Fibroblast of mammary gland (primary cell): ENCODE data around the gene TPTE2.
A peak's percentile ranks its signal among the peaks of the same experiment; 100 is the strongest.

Experiments used
- DNase-seq: peaks from one replicate; pipeline ENCODE4 v3.0.0-alpha.2; 2010; ENCODE audit warnings: low read depth
- H3K4me3 ChIP-seq: 2 replicates; pipeline ENCODE4 v1.5.1; 2011; ENCODE audit warnings: low read depth, mild to moderate bottlenecking, low read length, moderate library complexity; ENCODE audit not compliant: control insufficient read depth
- TF ChIP-seq, protein P1 (sequence below): conservative IDR thresholded peaks from 2 replicates; pipeline ENCODE4 v1.5.1; 2011; ENCODE audit warnings: low read depth, low read length, inconsistent platforms; ENCODE audit not compliant: control insufficient read depth, insufficient read depth

Gene TPTE2

DNA sequence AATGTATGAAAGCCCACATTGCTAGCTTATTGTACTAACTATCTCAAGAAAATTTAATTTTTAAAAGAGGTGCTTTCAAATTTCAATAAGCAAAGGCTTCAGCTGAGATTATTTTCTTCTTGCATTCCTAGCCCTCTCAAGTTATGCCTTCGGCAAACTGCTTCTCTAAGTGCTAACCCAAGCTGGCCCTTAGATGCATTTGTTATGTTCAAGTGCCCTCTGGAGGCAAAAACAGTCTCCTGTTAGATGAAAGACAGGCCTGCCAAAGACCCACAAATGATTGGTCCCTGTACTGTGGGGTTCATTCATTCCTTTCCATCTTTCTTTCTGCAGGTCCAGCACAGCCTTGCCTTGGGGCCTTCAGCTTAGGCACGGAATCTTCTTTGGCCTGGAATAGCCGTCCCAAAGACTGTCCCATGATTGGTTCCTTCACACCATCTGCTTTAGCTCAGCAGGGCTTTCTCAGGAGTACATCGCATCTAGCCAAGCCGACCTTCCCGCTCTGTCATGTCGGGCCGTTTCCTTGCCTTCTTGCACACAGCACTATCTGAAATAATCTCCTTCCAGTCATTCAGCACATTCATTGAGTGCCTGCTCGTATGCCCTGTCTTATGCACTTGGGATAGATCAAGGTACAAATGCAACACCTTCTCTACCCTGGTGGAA is 26.4 kb upstream of the TPTE2 start:
- no peak overlapping the region for H3K4me3 ChIP-seq
- TF ChIP-seq, protein P1, sequence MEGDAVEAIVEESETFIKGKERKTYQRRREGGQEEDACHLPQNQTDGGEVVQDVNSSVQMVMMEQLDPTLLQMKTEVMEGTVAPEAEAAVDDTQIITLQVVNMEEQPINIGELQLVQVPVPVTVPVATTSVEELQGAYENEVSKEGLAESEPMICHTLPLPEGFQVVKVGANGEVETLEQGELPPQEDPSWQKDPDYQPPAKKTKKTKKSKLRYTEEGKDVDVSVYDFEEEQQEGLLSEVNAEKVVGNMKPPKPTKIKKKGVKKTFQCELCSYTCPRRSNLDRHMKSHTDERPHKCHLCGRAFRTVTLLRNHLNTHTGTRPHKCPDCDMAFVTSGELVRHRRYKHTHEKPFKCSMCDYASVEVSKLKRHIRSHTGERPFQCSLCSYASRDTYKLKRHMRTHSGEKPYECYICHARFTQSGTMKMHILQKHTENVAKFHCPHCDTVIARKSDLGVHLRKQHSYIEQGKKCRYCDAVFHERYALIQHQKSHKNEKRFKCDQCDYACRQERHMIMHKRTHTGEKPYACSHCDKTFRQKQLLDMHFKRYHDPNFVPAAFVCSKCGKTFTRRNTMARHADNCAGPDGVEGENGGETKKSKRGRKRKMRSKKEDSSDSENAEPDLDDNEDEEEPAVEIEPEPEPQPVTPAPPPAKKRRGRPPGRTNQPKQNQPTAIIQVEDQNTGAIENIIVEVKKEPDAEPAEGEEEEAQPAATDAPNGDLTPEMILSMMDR = peak; percentile 44
- peak; percentile 57 for DNase-seq

DNA sequence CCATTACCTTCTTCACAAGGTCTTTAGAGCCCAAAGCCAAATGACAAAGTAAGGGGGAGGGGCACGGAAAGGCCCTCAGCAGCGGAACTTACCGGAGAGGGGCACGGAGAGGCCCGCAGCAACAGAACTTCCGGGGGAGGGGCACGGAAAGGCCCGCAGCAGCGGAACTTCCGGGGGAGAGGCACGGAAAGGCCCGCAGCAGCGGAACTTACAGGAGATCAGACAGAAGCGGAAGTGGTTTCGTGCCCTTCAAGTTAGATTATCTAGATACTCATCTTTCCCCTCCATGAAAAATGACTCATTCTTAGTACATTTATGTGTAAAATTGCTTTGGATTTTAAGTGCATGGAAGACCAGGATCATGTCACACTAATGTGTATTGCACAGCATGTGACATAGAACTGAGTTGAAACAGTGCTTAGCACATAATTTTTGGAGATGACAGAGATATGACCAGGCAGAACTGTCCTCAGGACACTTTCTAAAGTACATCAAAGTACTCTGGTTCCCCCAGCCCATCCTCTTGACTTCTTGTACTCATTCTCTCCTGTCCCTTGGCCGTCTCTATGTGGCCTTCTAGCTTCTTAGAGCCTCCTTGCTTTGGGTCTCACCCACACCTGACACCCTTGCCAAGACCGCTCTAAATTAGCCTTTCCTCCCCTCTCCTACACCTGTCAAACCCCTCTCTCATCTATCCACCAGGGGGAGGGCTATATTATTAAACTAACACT is 25.7 kb upstream of the TPTE2 start:
- TF ChIP-seq, protein P1 = no peak
- H3K4me3 ChIP-seq = peak overlapping the region; percentile 15
- peak; percentile 47 for DNase-seq

DNA sequence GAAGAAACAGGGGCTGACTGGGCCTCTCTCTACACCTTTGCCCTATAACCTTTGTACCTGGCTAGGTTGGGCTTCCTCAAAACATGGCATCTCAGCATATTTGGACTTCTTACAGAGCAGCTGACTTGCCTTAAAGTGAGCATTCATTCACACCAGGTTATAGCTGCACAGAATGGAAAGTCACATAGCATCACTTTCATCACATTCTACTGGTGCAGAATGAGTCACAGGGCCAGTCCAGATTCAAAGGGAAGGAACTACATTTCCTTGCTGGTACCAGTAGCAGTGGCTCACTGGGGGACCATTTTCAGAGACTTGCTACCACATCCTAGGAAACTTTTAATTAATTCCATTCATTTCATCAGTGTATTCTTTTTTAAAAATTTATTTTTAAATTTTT is 20.3 kb upstream of the TPTE2 start:
- TF ChIP-seq, protein P1 = no peak
- no peak for DNase-seq
- H3K4me3 ChIP-seq = no peak overlapping the region

DNA sequence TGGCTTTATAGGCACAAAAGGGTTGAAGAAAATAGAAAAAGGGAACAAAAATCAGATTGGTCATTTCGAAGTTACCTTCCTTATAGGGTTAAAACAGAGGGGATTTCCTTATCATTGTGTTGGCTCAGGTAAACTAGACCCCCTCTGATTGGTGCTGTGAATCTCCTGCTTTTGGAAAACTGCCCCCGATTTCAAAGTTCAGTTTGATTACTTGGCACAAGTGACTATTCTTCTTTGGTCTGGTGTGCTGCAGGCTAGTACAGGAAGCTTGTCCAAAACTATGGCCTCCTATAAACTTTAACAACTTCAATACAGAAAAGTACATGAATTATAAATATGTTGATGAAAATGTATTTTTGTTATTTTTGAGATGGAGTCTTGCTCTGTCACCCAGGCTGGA is 13.9 kb upstream of the TPTE2 start:
- no peak overlapping the region for H3K4me3 ChIP-seq
- DNase-seq = no peak
- TF ChIP-seq, protein P1 = no peak

DNA sequence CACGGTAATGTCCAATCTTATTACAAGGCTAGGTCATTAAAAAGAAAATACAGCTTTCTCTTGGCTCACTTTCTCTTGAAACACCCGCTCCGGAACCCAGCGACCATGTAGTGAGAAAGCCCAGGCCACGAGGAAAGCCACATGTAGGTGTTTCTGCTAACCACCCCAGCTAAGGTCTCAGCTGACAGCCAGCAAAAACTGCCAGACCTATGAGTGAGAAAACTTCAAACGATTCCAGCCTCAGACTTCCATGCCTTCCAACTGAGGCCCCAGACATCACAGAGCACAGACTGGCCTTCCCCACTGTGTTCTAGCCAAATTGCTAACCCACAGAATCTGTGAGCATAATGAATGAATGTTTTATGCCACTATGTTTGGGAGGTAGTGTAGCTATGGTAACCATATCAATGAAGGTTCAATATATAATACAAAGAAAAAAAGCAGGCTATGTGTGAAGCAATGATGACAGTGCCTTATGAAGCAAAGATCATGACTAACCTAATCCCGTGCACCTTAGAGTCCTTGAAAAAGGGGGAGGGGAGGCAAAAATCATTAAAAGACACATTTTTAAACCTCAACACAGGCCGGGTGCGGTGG is 11.9 kb upstream of the TPTE2 start:
- H3K4me3 ChIP-seq = no peak overlapping the region
- TF ChIP-seq, protein P1 = no peak
- DNase-seq = no peak

DNA sequence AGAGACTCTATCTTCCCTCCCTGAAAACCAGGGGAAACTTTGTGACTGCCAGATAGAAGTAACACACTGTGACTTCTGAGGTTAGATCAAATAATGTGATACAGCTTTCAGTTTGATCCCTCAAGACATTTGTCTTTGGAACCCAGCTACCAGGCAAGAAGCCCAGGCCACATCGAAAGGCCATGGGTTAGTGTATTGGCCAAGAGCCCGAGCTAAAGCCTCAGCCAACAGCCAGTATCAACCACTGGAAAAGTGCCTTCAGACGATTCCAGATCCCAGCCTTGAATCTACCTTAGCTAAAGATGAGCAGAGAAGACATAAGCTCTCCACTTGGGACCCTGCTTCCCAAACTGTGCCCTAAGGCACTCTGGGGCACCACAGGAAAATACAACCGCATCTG is 10.9 kb upstream of the TPTE2 start:
- no peak overlapping the region for H3K4me3 ChIP-seq
- DNase-seq = no peak
- TF ChIP-seq, protein P1 = no peak
